ENCODE results near the gene GNG13.
A peak's percentile ranks its signal among the peaks of the same experiment; 100 is the strongest.

GNG13 gene

DNA sequence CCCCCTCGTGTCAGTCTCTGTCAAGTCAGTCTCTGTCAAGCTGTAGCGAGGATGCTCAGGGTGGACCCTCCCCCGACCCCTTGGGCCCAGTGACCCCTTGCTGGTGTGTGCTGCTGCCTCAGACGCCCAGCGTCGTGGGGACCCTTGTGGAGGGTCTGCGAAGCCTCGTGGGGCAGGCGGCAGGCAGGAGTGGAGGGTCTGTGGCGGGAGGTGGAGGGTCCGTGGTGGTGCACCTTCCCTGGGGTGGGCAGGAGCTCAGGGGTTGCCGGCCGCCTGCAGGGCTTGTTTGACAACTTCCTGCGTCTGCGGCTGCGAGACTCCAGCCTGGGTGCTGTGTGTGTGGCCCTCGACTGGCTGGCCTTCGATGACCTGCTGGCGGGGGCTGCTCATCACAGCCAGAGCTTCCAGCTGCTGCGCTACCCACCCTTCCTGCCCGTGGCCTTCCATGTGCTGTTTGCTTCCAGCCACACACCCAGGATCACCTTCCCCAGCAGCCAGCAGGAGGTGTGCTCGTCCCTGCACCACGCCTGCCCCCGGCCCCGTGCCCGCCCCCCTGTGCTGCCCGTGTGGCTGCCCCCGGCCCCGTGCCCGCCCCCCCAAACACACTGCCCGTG, 5.6 kb downstream of the GNG13 start:
- no peak for DNase-seq

DNA sequence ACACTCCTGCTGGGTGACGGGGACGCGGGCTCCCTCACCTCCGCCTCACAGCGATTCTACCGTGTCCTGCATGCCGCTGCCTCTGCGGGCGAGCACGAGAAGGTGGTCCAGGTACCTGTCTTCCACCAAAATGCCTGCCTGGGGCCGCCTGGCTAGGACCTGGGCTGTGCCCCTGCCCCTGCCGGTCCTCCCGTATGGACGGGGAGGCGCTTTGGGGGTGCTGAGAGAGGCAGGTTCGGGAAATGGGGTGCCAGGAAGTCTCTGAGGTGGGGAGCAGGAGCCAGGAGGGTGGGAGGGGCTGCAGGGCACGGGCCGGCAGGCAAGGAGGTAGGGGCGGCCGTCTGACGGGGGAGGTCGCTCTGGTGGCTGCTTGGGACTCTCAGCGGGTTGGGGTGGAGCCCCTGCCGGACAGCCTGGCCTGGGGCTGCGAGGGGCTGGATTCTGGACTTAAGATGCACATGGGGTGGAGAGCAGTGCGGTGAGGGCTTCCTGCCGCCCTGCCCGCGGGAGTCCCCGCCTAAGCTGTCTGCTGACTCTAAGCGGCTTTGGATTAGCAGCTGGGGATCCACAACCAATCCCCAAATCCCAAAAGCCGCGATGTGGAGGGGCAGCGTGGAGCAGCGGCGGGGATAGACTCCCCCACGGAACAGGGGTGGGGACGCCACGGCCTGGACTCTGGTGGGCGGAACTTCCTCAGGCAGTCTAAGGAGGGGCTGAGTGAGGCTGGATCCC, 6.3 kb downstream of the GNG13 start:
- no peak for DNase-seq

DNA sequence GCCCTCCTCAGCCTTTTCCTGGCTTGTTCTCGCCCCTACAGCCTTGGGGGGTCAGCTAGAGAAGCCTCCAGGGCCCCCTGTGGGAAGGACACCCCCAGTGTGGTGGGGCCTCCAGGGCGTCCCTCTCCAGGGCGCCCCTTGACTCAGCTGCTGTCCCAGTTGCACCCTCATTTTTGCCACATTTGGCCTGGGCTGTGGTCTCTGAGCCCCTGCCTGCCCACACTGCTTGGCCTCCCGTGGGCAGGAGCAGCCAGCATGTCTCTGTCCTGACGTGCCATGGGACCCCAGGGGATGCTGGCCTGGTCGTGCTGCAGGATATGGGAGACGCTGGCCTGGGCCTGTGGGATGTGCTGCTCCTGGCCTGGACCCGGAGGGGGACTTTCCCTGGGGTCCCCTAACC, 7.1 kb downstream of the GNG13 start:
- no peak for DNase-seq

- DNase-seq = no peak
Observed at GRCh38 chr16:792221-792995, 8.1 kb downstream of the GNG13 start.

DNA sequence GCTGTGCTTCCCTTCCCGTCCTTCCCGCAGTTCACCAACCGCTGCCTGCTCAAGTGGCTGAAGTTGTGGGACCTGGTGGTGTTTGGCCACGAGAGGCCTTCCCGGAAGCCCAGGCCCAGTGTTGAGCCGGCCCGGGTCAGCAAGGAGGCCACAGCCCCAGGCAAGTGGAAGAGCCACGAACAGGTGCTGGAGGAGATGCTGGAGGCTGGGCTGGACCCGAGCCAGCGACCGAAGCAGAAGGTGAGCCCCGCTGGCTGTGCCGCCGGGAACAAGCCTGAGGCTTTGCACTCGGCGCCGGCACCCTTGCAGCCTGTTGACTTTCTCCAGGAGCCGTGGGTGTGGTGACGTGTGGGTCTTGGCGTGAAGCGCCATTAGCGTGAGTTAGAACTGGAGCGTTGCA, 9.4 kb downstream of the GNG13 start:
- DNase-seq = no peak

DNA sequence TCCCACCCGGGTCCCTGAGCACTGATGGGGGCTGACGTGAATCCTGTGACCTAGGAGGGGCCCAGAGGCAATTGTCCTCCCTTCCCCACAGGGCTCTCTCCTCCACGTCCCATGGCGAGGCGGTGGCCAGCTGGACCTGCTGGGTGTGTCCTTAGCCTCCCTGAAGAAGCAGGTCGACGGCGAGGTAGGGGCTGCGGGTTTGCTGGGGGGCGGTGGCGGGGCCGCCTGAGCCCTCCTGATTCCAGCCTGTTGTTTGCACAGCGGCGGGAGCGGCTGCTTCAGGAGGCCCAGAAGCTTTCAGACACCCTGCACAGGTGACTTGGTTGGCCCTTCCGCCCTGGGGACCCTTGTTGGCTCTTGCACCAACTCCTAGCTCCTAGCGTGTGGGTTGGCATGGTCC, 10.4 kb downstream of the GNG13 start:
- DNase-seq = no peak

DNA sequence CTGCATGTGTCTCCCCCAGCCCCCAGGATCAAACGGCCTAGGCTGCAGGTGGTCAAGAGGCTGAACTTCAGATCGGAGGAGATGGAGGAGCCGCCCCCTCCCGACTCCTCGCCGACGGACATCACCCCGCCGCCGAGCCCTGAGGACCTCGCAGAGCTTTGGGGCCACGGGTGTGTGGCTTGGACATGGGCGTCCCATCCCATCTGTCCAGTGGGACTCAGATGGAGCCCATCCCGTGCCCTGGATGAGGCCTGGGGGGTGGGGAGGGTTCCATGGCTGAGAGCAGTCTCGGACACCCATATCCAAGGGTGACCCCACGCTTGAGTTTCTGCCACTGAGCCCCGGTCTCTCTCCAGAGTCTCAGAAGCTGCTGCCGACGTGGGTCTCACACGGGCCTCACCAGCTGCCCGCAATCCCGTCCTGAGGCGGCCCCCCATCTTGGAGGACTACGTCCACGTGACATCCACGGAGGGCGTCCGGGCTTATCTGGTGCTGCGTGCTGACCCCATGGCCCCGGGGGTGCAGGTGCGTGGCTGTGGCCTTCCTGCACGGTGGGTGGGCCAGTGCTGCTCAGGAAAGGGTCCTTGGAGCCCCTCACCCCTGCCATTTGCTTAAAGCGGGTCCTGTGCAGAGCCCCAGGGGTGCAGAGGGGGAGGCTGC, 11.2 kb downstream of the GNG13 start:
- no peak for DNase-seq

DNA sequence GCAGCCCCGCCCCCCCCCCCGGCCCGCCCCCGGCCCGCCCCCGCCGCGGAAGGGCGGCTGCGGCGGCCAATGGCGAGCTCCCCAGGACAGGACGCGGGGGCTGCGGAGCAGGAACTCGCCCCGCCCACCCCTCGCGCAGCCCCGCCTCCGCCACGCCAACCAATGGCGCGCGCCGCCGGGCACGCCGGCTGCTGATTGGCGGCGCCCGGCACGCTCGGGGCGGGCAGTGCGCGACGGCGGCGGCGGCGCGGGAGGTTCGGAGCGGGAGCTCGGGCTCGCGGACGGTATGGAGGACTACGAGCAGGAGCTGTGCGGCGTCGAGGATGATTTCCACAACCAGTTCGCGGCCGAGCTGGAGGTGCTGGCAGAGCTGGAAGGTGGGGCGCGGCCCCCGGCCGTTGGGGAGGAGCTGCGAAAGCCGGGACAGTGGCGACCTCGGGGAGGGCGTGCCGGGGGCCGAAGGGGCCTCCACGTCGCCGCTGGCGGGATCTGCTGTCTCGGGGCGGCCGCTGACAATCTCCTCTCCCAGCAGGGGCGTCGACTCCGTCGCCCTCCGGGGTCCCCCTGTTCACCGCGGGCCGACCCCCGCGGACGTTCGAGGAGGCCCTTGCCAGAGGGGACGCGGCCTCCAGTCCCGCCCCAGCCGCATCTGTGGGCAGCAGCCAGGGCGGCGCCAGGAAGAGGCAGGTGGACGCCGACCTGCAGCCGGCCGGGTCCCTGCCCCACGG, 12.0 kb downstream of the GNG13 start, which contains the start of gene CHTF18:
Gene CHTF18, plus strand, starts transcription at position 222 of the 728 bp plus-strand sequence. Its CDS starts 65 bp downstream, at position 287.
- DNase-seq = peak; percentile 14 to 92 (median 83)

DNA sequence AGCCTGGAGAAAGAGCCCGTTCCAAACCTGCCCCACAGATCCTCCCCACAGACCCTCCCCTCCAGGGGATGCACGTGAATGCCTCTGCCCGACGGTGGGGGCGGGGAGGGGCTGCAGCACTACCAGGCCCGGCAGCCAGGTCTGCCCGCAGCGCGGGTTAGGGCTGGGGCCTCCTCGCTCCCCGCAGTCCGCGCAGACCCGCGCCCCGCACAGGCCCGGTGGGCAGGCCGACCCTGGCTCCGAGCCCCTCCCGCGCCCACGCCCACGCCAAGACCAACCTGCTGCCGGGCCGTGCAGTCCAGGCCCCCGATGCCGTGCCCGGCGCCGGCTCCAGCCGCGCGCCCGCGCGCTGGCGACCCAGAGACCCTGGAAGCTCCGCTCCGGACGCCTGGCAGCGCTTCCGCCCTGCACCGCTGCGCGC, 12.5 kb downstream of the GNG13 start, which contains the start of gene RPUSD1:
Gene RPUSD1, minus strand, starts transcription at position 404 of the 421 bp plus-strand sequence. CDS start 644 bp downstream, outside the sequence.
- no peak for DNase-seq

GRCh38 chr16:787321-787966, 13.1 kb downstream of the GNG13 start:
- DNase-seq = no peak

DNA sequence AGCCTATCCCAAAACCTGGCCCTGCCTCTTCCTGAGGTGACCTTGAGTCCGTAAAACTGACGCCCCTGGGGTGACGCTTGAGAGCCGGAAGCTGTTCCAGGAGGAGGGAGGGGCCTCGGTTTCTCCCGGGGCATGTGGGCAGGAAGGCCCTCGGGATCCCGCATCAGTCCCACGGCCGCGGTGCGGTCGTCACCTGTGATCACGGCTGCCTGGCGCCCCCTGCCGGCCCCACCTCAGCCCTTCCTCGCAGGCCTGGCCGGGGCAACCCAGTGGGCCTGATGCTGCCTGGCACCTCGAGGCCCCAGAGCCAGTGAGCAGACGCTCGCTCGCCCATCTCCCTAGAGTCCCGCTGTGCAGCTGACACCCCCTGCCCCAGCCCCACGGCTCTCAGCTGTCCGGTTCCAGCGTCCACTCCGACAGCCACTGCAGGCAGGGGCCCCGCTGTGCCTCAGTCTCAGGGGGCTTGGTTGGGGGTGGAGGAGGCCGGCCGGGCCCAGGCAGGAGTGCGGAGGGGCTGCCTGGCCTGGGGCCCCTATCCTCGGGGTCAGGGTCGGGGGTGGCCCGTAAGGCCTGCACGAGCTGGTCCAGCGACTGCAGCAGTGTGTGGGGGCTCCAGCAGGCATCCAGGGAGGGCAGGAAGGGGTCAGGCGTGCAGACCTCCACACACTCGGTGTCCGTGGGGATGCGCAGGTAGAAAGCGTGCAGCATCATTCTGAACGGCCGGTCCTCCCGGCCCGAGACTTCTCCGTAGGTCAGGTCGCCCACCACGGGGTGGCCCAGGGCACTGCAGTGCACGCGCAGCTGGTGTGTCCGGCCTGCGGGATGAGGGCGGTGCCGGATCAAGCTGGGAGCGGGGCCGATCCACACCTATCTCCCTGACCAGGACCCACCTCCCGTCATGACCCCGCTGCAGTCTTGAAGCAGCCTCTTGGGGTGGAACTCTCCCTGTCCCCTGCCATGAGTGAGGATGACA, 14.7 kb downstream of the GNG13 start:
- DNase-seq = peak in 40 of 56 donors; percentile 1 to 72 (median 26)

GRCh38 chr16:784431-784830, 16.1 kb downstream of the GNG13 start:
- no peak for DNase-seq

- no peak for DNase-seq
Observed at GRCh38 chr16:783404-784161, 17.0 kb downstream of the GNG13 start.

- DNase-seq = peak in 4 of 56 donors; percentile 9 to 44 (median 25)
Observed at GRCh38 chr16:782766-783403, 17.6 kb downstream of the GNG13 start.

- DNase-seq = no peak
Observed at GRCh38 chr16:782258-782657, 18.3 kb downstream of the GNG13 start.

DNA sequence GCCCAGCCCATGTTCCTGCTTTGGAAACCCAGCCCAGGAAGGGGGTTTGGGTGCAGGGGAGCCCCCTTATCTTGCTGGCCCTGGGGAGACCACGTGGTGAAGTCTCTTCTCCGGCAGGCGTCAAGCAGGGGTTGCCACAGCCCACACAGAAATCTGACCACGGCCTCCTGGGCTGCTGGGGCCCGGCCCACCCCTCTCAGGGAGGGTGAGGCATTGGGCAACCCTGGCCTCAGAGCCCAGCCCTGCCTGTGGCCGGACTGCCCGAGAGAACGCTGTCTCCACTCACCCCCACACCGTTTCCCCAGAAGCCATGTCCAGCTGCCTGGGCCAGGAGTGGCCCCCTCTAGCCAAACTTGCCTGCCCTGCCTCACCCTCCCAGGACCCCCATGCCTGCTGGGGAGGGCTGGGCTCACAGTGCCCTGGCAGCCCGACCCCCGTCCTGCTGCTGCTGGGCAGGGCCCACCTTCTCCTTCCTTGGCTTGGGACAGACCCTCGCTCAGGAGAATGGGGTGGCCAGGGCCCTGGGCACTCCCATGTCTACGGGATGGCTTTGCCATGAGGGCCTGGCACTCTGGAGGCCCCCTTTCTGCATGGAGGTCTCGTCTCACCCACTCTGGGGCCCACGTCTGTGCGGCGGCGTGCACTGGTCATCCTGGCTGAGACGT, 19.1 kb downstream of the GNG13 start:
- no peak for DNase-seq

DNA sequence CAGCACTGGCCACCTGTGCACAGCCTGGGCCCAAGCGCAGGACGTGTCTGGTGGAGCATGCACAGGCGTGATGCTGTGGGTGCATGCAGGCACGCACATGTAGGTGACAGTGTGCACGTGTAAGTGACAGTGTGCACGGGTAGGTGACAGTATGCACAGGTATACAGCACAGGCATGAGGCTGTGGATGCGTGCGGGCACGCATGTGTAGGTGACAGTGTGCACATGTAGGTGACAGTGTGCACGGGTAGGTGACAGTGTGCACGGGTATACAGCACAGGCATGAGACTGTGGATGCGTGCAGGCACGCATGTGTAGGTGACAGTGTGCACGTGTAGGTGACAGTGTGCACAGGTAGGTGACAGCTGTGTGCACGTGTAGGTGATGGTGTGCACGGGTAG, 20.2 kb downstream of the GNG13 start:
- DNase-seq = no peak

Measured in nucleus accumbens (tissue), 56 donors.